C1 segment of cervical spinal cord (tissue), 14 donors: Measurements from ENCODE around the gene OSGEP.
"Not testable (repeated sequence)": the region's sequence is repeated elsewhere in the genome, so short reads cannot be mapped to it uniquely, and the experiment has no call there.

Source experiments
- DNase-seq, 14 donors: peaks; one replicate each; lab custom pipeline; 2025; lab: John Stamatoyannopoulos, UW

OSGEP gene

DNA sequence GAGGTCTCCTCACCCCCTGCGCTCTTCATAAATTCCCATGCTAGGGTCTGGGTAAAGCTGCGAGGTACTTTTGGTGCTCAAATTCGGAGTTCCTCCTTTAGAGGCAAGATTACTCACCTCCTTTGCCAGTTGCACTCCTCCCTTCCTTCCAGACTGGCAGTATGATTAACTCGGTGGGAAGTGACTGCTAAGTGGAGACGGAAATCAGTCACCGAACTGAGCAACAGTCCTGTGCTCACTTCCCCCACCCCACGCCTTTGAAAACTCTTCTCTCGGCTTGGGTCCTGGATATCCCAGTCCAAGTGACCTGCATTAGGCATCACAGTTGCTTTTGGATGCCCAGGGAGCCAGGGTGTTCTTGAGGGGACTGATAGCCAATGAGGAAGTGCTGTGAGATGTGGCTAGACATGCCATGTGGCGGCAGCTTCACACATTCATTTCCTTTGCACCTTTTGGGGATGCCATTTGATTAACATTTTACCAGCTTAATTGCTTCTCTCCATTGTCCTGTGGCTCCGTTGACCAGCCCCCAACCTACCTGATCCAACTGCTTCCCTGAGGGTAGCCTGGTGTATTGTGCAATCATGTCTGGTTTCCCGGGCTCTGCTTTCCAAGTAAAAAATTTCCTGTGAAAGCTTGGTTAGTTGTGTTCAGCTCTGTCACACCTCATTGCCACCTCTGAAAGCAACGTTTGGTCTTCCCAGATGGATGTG is 15.4 kb upstream of the OSGEP start:
- peak in 8 of 14 donors; percentile 25 to 76 (median 49) for DNase-seq

- peak; percentile 26 to 89 (median 78) for DNase-seq
These were observed 14.8 kb upstream of the OSGEP start, which contains the start of gene PNP for GRCh38 chr14:20469242-20469889. TSS of gene PNP (plus strand) at chr14:20469406. CDS start at chr14:20469525, 119 bp downstream.

GRCh38 chr14:20468764-20469241 is 14.2 kb upstream of the OSGEP start:
- peak in 1 of 14 donors; percentile 49 for DNase-seq

GRCh38 chr14:20461225-20462141 is 6.9 kb upstream of the OSGEP start, which contains the start of gene PIP4P1:
TSS of gene PIP4P1 (minus strand) at chr14:20461434. CDS start at chr14:20461325, 109 bp downstream.
- DNase-seq, result peak; percentile 95 to 100 (median 99)

GRCh38 chr14:20460458-20461224 is 6.0 kb upstream of the OSGEP start:
- DNase-seq, result no peak

DNA sequence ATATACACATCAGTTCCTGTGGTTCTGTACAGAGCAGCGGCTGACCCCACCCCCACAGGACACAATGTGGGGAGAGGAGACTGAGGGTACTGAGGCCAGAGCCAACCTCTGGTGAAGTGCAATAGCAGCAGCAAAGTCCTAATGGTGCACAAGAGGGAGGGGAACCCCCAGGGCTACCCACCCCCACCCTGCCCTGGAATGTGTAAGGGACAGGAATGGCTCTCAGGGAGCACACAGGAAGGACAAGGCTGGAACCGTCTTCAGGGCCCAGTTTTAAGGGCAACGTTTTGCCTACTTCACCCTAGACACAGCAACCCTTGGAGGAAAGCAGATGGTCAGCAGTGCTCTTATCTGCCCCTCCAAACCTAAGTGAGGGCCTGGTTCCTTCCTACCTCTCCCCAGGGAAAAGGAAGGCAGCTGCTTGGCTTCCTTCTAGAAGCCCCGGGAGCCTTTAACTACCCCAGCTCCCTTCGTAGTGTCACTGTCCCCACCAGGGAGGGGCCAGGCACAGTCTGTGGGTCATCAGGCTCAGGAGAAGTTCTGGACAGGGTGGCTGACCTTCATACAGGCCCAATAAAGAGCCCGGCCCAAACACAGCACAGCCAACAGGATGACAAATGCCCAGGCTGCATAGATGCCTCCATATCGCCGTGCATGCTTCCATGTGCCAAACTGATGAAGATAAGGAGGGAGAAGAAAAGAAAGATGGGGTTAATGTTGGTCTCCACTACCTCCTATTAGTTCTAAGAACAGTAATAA is 3.6 kb upstream of the OSGEP start:
- no peak for DNase-seq

DNA sequence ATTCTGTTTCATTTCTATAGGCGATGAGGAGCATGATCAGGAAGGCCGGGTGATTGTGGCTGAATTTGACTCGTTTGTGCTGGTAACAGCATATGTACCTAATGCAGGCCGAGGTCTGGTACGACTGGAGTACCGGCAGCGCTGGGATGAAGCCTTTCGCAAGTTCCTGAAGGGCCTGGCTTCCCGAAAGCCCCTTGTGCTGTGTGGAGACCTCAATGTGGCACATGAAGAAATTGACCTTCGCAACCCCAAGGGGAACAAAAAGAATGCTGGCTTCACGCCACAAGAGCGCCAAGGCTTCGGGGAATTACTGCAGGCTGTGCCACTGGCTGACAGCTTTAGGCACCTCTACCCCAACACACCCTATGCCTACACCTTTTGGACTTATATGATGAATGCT is 2.4 kb upstream of the OSGEP start:
- peak in 1 of 14 donors; percentile 35 for DNase-seq

GRCh38 chr14:20455355-20456300 is 1.0 kb upstream of the OSGEP start:
- DNase-seq, result peak in 2 of 14 donors; percentile 30 to 42

DNA sequence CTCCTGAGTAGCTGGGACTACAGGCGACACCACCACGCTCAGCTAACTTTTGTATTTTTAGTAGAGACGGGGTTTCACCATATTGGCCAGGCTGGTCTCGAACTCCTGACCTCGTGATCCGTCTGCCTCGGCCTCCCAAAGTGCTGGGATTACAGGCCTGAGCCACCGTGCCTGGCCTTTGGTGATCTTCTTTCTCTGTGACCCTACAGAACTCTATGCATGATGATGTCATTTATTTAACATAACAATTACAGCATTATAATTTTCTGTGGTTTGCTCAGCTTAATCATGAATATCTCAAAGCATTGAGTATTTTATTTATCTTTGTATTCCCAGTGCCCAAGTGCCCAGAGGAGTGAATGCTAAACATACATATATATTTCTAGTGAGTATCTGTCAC is 1.8 kb downstream of the OSGEP start:
- not testable (repeated sequence) for DNase-seq

GRCh38 chr14:20446889-20447288 is 7.7 kb downstream of the OSGEP start:
- DNase-seq, result no peak

GRCh38 chr14:20443650-20444049 is 11.0 kb downstream of the OSGEP start:
- not testable (repeated sequence) for DNase-seq

GRCh38 chr14:20441461-20441860 is 13.2 kb downstream of the OSGEP start:
- DNase-seq, result no peak

GRCh38 chr14:20440882-20441281 is 13.7 kb downstream of the OSGEP start:
- no peak for DNase-seq

- no peak for DNase-seq
These were observed 14.1 kb downstream of the OSGEP start for GRCh38 chr14:20440465-20440864.

DNA sequence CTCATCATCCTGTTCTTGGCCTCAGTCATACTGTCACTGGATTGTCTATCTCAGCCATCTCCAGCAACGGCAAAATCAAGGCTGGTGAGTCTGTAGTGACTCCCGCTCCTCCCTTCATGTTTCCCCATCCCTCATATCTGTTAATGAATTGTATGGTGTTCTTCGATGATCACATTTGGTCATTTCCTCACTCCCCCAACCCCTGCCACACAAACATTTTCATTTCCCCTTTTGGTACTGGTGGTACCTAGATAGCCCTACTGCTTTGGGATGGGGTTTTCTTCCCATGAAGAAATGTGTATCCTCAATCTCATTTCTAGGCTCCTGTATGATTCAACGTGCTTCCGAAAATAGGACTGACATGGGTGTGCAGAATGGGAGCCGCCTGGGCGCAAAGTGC is 15.9 kb downstream of the OSGEP start:
- no peak for DNase-seq

GRCh38 chr14:20436363-20436755 is 18.3 kb downstream of the OSGEP start:
- DNase-seq, result no peak

DNA sequence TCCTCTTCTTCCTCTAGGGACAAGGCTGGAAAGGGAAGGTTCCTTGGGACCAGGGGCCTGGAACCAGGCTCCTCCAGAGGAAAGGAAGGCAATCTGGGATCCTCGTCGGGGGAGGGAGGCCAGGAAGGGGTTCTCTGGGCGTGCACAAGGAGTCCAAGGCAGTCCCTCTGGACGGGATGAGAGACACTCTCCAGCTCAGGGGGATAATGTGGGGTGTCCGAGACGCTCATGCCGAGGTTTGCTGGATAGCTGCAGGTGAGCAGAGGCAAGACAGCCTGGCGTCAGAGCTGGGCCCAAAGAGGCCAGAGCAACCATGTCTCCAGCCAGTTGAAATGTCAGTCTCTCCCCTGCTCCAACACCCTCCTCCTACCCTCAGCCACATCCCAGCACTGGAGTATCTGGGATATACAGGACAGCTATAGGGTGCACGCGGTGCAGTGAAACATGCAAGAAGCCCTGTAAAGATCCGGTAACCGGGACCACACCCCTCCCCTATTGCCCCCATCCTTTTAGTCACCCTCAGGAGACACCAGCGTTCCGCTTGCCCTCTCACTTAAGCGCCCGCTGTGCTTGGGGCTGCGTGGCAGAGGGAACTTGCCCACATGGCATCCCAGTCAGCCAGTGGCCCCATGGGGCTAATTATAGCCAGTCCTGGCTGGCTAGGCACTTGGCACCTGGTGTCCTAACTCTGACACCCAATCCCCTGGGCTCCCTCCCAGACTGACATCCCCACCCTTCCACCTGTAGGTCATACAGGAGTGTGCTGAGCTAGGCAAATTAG is 18.8 kb downstream of the OSGEP start, which contains the start of gene KLHL33:
TSS of gene KLHL33 (minus strand) at position 585 of the 781 bp plus-strand sequence. CDS start at position 230, 355 bp downstream.
- DNase-seq, result no peak
